ENCODE measurements around the gene FBXW11.

- no peak for TF ChIP-seq CTCF (conservative IDR thresholded peaks at IDR 0.05; ENCODE audit: low read length)
- no peak for TF ChIP-seq EZH2phosphoT487 (IDR thresholded peaks at IDR 0.05; ENCODE audit: borderline replicate concordance)
These were observed 31.1 kb downstream of the FBXW11 start for GRCh38 chr5:171975262-171975876.

All from Loucy (cell line).